HFFc6 (cell line): ENCODE data around the gene FEN1. TPM values are rescaled to one million over a fixed set of nuclear protein-coding genes. Genes with fewer than 3 reads are reported as not detected.

Experiments
- DNase-seq: peaks from one replicate; pipeline ENCODE4 v3.0.0-alpha.2; 2018
- H3K27ac Mint-ChIP-seq: 2 replicates; pipeline ENCODE4 v1.8.0; 2020; ENCODE audit warnings: mild to moderate bottlenecking, mixed read lengths
- H3K27me3 Mint-ChIP-seq: 2 replicates; pipeline ENCODE4 v1.8.0; 2021; ENCODE audit warnings: mild to moderate bottlenecking, moderate library complexity, mixed read lengths; ENCODE audit not compliant: insufficient read depth
- H3K36me3 Mint-ChIP-seq: 2 replicates; pipeline ENCODE4 v1.8.0; 2021; ENCODE audit warnings: low read depth, mixed read lengths
- H3K4me1 Mint-ChIP-seq: 2 replicates; pipeline ENCODE4 v1.8.0; 2020; ENCODE audit warnings: low read depth, mixed read lengths
- H3K4me3 Mint-ChIP-seq: 2 replicates; pipeline ENCODE4 v1.8.0; 2020; ENCODE audit warnings: mild to moderate bottlenecking, moderate library complexity, mixed read lengths
- H3K9me3 Mint-ChIP-seq: 2 replicates; pipeline ENCODE4 v1.8.0; 2020; ENCODE audit warnings: mild to moderate bottlenecking, mixed read lengths
- CTCF ChIP-seq: fragments of 200-600 bp; sonication (generic); IDR thresholded peaks from 2 replicates; pipeline ENCODE4 v1.5.0; 2021; ENCODE audit warnings: antibody characterized with exemption, mild to moderate bottlenecking
- total RNA-seq, 6 experiments: library from RNA; stranded (reverse); fragmentation: NEBNext Ultra II Directional; extraction: Animal tissue kit (Norgen Biotek cat#: 25700); gene quantifications; 2 replicates in 1 of 6; 3 replicates in 5 of 6; pipeline ENCODE4 v1.2.3, GENCODE V29; 2021

Gene FEN1
- total RNA-seq, 6 experiments from 2014 or later = 25.6 to 45.6 (median 37.4) TPM

GRCh38 chr11:61746442-61747191, 46.1 kb upstream of the FEN1 start:
- Mint-ChIP-seq H3K36me3 (no peaks in the 10 kb centered on the region), H3K4me1 (no peaks in the 10 kb centered on the region), H3K9me3 (no peaks in the 10 kb centered on the region), H3K27ac (no peak overlapping the region), H3K27me3 (no peaks in the 10 kb centered on the region; the same call in none of the 2 replicates), H3K4me3 (no peak overlapping the region)
- DNase-seq = no peak
- no peak for TF ChIP-seq CTCF

- peak; percentile 93 for TF ChIP-seq CTCF
- Mint-ChIP-seq H3K36me3 (no peaks in the 10 kb centered on the region), H3K4me3 (no peak overlapping the region)
These were observed 45.3 kb upstream of the FEN1 start for GRCh38 chr11:61747192-61747966.

GRCh38 chr11:61747967-61748285, 44.8 kb upstream of the FEN1 start:
- no peaks in the 10 kb centered on the region; the same call in none of the 2 replicates for H3K27me3 Mint-ChIP-seq
- no peak for DNase-seq
- peak; percentile 65 for TF ChIP-seq CTCF
- H3K27ac Mint-ChIP-seq = no peak overlapping the region
- no peaks in the 10 kb centered on the region for H3K4me1 Mint-ChIP-seq
- no peak overlapping the region for H3K4me3 Mint-ChIP-seq
- H3K36me3 Mint-ChIP-seq = no peaks in the 10 kb centered on the region
- H3K9me3 Mint-ChIP-seq = no peaks in the 10 kb centered on the region

More at GRCh38 chr11:61747192-61747966, 45.3 kb upstream of the FEN1 start:
- no peaks in the 10 kb centered on the region for H3K9me3 Mint-ChIP-seq
- DNase-seq = peak; percentile 41
- H3K27ac Mint-ChIP-seq = no peak overlapping the region
- no peaks in the 10 kb centered on the region; the same call in none of the 2 replicates for H3K27me3 Mint-ChIP-seq
- no peaks in the 10 kb centered on the region for H3K4me1 Mint-ChIP-seq

GRCh38 chr11:61749591-61750217, 43.0 kb upstream of the FEN1 start:
- TF ChIP-seq CTCF = no peak
- DNase-seq = no peak
- no peak overlapping the region for H3K4me3 Mint-ChIP-seq
- no peaks in the 10 kb centered on the region for H3K4me1 Mint-ChIP-seq
- no peaks in the 10 kb centered on the region for H3K9me3 Mint-ChIP-seq
- H3K27ac Mint-ChIP-seq = no peak overlapping the region
- H3K27me3 Mint-ChIP-seq = peaks cover 4% of the 10 kb centered on the region
- H3K36me3 Mint-ChIP-seq = no peaks in the 10 kb centered on the region

- no peak for TF ChIP-seq CTCF
- no peaks in the 10 kb centered on the region for H3K36me3 Mint-ChIP-seq
- no peaks in the 10 kb centered on the region for H3K9me3 Mint-ChIP-seq
- H3K27ac Mint-ChIP-seq = no peak overlapping the region
- H3K4me1 Mint-ChIP-seq = peaks cover 2% of the 10 kb centered on the region
- no peak for DNase-seq
- peaks cover 4% of the 10 kb centered on the region for H3K27me3 Mint-ChIP-seq
- 0 out of 2 replicates have a peak overlapping the region, but pooled peaks have one; percentile 0 for H3K4me3 Mint-ChIP-seq
These were observed 42.0 kb upstream of the FEN1 start for GRCh38 chr11:61750631-61751273.
